Measurements from ENCODE around the gene CYB5A.
"Not testable (repeated sequence)": the region's sequence is repeated elsewhere in the genome, so short reads cannot be mapped to it uniquely, and the experiment has no call there.

The CYB5A gene

GRCh38 chr18:74292982-74293381 is 1.2 kb upstream of the CYB5A start:
- DNase-seq: not testable (repeated sequence)

- no peak for DNase-seq
Observed at GRCh38 chr18:74292541-74292858, 737 bp upstream of the CYB5A start.

- DNase-seq: no peak
Observed at GRCh38 chr18:74291472-74291770, 342 bp downstream of the CYB5A start.

DNA sequence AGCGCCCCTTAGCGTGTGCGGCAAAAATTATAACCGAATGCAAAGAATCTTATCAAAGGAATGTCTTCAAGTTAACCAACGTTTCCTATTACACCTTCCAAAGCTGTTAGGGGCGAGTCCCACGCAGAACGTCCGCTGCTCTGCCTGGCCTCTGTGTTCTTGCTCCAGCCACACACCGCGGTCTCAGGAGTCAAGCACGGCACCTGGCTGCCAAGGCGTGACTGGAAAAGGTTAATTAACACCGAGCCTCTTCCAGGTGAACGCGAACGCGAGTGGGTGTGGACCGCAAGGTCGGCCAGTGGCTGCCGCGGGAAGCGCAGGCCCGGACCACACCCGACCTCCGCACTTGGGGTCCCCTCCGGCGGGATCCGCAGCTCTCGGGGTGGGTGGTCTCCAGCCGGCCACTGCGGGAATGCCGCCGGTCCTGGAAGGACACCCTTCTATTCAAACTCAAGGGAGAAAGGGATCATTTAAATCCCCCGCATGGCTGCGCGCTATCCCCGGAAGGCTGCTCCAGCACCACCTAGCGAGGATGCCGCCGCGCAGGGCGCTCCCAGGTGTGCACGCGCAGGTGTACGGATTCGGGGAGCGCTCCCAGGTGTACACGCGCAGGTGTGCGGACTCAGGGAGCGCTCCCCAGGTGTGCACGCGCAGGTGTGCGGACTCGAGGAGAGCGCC is 830 bp downstream of the CYB5A start:
- peak; percentile 76 for DNase-seq

DNA sequence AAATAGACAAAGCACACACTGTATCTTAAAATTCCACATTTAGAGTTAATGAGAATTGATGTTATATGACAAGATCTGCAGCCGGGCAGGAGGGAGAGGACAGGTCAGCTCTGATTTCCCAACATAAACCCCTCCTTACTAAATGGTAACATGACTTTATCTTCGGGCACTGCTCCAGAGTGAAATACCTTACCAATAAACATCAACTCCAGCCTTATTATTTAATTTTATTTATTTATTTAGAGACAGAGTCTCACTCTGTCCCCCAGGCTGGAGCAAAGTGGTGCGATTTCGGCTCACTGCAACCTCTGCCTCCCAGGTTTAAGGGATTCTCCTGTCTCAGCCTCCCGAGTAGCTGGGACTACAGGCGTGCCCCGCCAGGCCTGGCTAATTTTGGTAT is 1.7 kb downstream of the CYB5A start:
- DNase-seq: no peak

GRCh38 chr18:74289137-74289536 is 2.6 kb downstream of the CYB5A start:
- DNase-seq: no peak

- no peak for DNase-seq
Observed at GRCh38 chr18:74288730-74289129, 3.0 kb downstream of the CYB5A start.

DNA sequence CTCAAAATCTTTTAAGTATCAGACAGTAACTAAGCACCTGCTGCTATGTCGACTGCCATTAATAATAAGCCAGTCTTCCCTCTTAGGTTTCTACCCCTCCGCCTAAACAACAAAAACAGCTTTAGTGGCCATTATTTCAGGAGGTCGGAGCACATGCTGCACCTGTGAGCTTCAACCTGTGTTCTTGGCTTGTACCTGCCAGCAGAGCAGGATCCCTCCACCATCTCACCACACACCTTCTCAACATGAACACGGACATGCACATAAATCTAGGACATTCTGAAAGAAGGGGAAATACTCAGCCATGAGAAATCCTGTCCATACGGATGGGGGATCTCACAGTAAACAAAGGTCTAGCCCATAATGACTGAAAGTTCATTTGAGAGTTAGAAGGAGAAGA is 3.7 kb downstream of the CYB5A start:
- no peak for DNase-seq

GRCh38 chr18:74286856-74287255 is 4.9 kb downstream of the CYB5A start:
- no peak for DNase-seq

GRCh38 chr18:74286106-74286855 is 5.5 kb downstream of the CYB5A start:
- DNase-seq: no peak

GRCh38 chr18:74285583-74285982 is 6.2 kb downstream of the CYB5A start:
- not testable (repeated sequence) for DNase-seq

- DNase-seq: no peak
Observed at GRCh38 chr18:74284980-74285355, 6.8 kb downstream of the CYB5A start.

- DNase-seq: peak; percentile 59
Observed at GRCh38 chr18:74284191-74284979, 7.4 kb downstream of the CYB5A start.

DNA sequence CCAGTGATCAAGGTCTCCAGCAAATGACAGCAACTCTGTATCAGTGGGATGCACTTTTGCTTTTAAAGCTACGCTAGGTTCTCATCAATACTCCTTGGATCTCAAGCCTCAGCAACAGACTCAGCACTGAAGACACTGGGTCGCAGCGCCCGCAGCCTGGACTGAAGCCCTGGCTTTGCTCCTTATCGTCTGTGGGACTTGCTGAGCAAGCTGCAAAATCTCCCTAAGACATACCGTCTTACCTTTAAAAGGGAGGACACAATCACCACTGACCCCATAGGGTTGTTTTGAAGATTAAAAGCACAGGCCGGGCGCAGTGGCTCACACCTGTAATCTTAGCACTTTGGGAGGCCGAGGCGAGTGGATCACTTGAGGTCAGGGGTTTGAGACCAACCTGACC is 8.1 kb downstream of the CYB5A start:
- DNase-seq: no peak

DNA sequence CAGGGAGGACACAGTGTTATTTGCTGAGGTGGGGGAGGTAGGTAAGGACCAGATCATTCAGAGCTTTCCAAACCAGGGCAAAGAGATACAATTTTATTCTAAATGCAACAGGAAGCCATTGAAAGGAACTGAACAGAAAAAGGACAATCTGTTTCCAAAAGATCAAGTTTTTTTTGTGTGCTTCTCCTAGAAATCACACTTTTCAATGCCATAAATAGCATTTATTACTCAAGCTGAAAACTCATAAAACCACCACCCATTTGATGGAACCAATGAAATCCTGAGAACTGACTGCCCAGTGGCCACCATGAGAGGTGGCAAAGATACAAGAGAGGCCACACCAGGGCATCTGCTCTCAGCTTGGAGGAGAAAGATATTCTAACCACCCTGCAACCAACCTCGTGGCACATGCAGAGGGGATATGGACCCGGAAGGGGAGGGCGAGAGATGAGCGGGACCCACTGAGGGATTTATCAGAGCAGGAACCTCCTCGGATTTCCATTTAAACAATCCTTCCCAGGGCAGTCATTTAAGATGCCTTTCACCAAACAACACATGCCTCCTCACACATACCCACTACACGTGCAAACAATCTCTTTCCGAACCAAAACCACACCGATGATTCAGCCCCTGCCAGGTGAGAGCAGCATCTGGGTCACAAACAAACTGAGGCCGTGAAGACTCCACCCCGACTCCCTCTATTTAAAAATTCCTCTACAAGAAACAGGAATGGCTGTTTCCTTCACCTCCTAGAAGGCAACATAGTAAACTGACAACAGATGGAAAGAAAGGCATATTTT is 8.8 kb downstream of the CYB5A start:
- no peak for DNase-seq

- DNase-seq: peak; percentile 73
Observed at GRCh38 chr18:74281980-74282754, 9.6 kb downstream of the CYB5A start.

DNA sequence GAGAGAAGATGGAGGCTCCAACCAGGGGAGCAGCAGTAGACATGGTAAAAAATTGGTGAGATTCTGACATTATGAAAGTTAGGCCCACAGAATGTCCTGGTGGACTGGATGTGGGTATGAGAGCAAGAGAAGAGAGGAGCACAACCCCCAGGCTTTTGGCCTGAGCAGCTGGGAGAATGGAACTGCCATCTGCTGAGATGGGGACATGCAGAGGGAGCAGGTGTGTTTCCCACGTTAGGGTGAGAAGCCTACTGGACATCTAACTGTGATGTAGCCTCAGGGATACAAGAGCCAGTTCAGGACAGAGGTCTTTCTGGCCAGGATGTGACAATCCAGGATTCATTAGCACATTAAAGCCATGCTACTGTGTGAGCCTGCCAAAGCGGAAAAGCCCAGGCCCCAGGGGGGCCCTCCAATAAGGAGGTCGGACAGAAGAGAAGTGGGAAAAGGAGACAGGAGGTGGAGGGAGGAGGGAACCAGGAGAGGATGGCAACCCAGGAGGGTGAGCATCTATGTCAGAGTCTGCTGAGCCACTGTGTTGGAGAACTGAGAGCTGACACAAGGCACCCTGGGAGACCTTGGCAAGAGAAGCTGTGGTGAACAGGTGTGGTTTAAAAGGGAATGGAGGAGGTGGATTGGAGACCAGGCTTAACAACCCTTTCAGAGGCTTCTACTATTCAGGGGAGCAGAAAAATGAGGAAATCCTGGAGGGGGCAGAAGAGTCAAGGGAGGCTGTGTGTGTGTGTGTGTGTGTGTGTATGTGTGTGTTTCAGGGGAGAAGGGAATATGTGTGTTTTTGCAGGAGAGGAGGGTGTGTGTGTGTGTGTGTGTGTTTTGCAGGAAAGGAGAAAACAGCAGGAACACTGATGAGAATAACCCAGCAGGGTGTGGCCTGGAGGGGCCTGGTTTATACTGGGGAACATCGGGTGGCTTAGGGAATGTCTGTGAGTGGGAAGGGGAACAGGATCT is 10.5 kb downstream of the CYB5A start:
- peak; percentile 91 for DNase-seq

DNA sequence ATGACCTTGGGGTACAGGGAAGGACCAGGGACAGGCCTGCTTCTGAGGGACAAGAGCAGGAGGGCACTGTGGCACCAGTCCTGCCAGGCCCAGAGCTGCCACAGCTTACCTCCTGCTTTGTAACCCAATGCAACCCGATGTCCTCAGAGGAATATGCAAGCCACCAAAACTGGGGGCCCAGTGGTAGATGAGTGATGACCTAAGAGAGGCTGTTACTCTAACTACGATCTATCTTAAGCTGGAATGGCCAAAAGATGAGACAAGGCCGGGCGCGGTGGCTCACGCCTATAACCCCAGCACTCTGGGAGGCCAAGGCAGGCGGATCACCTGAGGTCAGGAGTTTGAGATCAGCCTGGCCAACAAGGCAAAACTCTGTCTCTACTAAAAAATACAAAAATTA is 12.8 kb downstream of the CYB5A start:
- no peak for DNase-seq

DNA sequence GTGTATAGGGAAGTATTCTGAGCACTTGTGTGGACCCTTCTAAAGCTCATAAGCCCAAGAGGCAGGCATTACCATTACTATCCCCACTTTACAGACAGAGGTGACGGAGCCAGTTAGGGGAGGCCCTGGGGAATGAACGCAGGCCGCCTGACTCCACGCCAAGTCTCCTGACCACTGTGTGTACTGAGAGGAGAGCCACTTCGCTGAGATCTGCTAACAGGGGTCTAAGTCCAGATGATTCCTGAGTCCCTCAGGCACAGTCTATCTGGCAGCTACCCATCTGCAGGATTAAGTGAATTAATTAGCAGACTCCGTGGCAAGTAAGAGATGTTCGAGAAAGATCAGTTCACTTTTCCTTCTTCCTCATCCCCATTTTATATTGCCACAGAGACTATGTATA is 13.7 kb downstream of the CYB5A start:
- no peak for DNase-seq

- DNase-seq: no peak
Observed at GRCh38 chr18:74277296-74277695, 14.5 kb downstream of the CYB5A start.

DNA sequence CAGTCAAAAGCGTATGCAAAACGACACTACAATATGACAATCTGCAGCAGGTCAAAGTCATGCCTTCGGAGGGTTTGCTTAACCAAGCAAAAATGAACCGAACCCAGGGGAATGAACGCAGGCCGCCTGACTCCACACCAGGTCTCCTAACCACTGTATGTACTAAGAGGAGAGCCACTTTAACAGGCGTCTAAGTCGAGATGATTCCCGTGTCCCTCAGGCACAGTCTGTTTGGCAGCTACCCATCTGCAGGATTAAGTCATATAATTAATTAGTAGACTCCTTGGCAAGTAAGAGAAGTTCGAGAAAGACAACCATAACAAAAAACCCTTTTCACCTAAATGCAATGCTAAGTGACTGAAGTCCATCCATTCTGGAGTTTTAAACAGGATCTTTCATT is 15.2 kb downstream of the CYB5A start:
- no peak for DNase-seq
